ENCODE measurements around the gene COASY.
A peak's percentile ranks its signal among the peaks of the same experiment; 100 is the strongest.

Gene COASY

GRCh38 chr17:42561897-42562387 is at the start of gene COASY:
TSS of gene COASY (plus strand) at chr17:42562148. CDS start at chr17:42562623, 475 bp downstream.
- peak; percentile 97 for DNase-seq

DNA sequence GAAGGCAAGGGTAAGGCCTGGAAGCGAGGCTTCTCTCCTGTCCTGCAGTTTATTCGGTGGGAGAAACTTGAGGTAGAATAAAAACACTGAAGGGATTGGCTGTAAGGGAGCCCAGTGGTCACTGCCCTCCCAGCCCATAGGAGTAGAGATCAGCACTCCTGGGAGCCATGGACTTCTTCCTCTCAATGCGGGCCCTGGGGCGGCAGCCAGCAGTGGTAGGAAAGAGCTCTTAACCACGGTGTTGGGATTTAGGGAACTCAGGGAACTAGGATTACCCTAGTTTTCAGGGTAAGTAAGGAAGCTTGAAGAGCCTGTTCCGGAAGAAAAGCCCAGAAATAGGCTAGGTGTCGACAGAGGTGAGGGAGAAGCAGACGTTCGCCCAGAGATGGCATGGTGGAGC is 49.7 kb upstream of the COASY start:
- DNase-seq, result no peak

DNA sequence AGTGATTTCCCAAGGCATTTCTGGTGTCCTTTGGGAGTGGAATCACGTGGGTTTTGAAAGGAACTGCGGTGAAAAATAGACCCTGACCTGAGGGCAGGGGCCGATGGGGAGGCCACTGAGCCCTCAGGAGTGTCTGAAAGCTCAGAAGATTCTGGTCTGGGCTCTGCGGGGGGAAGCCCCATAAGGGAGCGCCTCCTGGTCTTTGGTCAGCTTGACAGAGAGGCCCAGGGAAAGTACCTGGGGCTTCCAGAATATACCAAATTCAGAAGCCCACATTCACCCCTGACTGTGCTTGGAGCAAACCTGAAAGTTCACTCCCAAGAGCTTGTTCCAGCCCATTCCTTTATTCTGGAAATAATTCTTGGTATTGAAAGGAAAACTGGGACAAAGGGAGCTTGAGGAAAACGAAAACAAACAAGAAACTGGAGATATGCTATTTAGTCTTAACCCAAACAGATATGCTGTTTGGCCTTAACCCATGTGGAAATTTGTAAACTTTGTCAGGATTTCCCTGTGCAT is 49.2 kb upstream of the COASY start:
- no peak for DNase-seq

- DNase-seq, result no peak
Observed at GRCh38 chr17:42513686-42514085, 48.3 kb upstream of the COASY start.

GRCh38 chr17:42514279-42514678 is 47.7 kb upstream of the COASY start:
- DNase-seq, result no peak

DNA sequence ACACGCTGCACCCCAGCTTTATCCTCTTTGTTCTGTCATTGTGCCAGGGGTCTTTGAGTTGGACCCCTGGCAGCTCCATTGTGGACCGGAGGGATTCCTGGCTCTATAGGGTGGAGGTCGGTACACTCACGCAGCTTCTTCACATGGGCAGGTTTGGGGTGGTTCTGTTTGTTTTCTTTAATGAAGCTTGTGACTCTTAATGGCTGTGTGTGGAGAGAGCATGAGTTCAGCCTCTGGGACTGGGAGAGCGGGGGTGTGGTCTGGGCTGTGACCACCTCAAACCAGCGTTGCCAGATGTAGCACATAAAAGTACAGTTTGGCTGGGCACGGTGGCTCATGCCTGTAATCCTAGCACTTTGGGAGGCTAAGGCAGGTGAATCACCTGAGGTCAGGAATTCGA is 47.1 kb upstream of the COASY start:
- no peak for DNase-seq

GRCh38 chr17:42517516-42517915 is 44.4 kb upstream of the COASY start:
- peak; percentile 52 for DNase-seq

GRCh38 chr17:42518046-42518754 is 43.7 kb upstream of the COASY start:
- no peak for DNase-seq

DNA sequence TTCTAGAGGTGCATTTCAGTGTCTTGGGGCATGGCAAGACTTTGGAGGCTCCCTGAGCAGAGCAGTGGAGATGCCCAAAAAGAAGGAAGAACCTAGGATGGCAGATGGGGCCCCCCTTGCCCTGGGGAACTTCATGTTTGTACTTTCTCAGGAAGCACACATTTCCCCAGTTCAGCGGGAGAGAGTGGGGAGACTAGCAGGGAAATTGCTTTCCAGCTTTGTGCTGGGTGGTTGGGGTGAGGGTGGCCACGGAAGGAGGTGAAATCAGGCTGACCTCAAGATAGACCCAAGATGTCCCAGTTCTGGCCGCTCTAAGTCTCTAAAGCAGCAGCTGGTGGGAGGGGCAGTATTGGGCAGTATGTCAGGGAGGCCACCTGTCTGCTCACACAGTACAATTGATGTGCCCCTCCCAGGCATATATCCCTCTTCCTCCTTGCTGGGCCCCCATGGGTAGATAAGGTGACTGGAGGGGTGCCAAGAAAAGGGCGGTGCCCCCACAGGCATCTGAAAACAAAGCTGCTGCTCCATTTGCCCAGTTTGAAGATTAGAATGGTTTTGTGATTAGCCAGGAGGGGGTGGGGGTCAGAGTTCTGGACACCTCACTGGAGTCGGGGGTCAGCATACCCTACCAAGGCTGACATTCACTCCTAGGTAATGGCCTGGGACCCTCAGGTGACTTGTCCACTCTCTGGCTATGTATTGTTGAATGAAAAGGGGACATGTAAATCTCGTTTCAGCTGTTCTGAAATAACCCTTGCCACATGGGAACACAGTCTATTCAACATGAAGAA is 43.0 kb upstream of the COASY start:
- peak; percentile 23 for DNase-seq

DNA sequence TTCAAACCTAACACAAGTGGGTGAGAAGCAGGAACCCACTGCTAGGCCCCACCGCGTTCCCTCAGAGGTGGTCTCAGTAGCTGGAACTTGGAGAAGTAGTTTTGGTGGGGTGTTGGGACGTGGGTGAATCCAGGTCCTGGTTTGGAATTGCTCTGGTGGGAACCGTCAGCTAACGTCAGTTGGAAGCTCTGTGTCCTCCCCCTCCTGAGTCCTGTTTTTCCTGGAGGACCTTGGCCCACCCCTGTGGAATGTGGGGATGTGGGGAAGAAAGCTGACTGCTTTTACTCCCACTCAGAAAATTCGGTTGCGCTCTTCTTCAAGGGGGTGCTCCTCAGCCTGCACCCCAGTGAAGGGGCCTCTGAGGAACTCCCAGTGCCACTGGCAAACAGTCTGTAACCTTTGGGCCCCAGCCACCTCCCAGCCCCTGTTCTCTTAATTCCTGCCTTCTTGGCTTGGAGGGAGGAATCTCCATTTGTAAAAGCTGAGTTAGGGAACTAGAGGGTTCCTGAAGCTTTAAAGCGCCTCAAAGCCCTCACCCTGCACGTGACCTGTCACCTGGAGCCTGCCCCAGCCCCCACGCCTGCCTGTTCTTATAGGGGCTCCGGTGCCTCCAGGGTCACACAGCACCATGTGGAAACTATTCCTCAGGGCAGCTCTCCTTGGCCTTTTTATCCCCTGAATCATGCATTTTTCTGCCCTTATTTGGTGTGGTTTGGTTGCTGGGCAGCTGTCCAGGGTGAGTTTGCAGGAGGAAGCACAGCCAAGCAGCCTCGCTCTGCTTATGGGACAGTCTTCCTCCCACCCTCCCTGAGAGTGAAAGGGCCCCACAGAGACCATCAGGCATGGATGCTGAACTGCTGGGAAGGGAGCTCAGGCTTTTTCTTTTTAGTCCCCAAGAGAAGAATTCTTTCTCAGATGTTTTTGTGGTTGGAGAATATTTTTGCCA is 42.1 kb upstream of the COASY start:
- no peak for DNase-seq

- no peak for DNase-seq
Observed at GRCh38 chr17:42520540-42520951, 41.4 kb upstream of the COASY start.

DNA sequence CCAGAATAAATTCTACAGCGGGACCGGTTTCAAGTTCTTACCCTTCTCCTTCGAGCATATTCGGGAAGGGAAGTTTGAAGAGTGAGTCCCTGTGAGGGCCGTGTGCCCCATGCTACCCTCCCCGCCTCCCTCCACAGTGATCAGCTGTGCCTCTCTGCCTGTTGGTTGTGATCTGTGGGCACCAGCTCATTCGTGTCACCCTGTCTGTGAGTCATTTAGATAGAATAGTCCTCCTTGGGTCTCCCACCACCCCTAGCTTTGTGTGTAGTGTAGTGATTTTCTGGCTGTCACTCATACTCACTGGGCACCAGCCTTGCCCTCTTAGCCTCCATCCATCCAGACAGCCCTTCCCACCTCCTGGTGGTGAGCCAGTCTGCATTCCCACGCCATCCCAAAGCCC is 40.9 kb upstream of the COASY start:
- no peak for DNase-seq

DNA sequence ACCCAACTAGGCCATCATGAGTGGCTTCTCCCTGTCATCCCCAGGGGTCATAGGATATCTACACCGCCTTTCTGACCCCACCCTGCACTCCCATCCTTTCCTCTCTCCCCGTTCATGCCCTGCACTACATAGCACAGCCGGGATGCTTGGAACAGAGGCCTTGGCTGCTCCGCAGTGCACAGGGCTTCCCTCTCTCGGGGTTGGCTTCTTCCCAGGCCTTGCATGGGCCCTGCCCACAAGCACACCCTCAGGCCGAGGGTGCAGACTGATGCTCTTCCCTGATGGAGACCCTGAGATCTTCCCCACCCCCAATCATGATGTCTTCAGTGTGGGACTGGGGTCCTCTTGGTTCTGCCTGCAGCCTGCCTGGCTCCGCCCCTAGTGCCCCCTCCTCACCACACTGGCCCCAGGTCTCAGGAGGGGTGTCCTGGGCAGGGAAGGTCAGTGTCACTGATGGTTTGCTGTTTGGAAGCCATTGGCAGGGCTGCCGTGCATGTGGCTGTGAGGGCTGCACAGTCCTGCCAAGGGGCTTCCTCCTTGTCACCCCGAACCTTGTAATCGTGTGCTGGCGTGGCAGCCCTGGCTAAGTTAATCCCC is 40.2 kb upstream of the COASY start:
- DNase-seq, result no peak

- no peak for DNase-seq
Observed at GRCh38 chr17:42522263-42522790, 39.6 kb upstream of the COASY start.

DNA sequence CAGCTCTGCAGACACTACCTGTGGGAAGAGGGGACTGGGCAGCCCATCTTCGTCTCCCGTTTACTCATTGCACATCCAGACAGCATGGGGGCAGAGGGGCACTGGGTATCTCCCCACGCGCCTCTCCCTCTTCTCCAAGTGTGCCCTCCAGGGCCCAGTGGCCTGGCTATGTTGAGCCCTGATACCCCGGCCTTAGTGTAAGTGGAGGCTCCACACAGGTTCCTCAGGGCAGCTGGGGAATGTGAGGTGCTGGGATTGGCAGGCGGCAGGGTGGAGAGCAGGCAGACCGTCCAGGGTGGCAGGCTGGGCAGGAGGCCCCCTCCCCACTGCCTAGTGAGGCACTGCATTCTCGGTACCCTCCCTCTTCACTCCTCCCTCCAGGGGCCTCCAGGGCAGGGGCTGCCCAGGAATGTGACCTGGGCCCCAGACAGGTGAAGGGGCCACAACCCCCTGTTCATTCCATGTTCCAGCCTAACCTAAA is 39.1 kb upstream of the COASY start:
- DNase-seq, result no peak

- DNase-seq, result no peak
Observed at GRCh38 chr17:42525221-42525620, 36.7 kb upstream of the COASY start.

- no peak for DNase-seq
Observed at GRCh38 chr17:42526031-42526444, 35.9 kb upstream of the COASY start.

- no peak for DNase-seq
Observed at GRCh38 chr17:42527932-42528331, 34.0 kb upstream of the COASY start.

GRCh38 chr17:42529061-42529460 is 32.9 kb upstream of the COASY start:
- no peak for DNase-seq

- DNase-seq, result no peak
Observed at GRCh38 chr17:42530952-42531454, 30.9 kb upstream of the COASY start.

DNA sequence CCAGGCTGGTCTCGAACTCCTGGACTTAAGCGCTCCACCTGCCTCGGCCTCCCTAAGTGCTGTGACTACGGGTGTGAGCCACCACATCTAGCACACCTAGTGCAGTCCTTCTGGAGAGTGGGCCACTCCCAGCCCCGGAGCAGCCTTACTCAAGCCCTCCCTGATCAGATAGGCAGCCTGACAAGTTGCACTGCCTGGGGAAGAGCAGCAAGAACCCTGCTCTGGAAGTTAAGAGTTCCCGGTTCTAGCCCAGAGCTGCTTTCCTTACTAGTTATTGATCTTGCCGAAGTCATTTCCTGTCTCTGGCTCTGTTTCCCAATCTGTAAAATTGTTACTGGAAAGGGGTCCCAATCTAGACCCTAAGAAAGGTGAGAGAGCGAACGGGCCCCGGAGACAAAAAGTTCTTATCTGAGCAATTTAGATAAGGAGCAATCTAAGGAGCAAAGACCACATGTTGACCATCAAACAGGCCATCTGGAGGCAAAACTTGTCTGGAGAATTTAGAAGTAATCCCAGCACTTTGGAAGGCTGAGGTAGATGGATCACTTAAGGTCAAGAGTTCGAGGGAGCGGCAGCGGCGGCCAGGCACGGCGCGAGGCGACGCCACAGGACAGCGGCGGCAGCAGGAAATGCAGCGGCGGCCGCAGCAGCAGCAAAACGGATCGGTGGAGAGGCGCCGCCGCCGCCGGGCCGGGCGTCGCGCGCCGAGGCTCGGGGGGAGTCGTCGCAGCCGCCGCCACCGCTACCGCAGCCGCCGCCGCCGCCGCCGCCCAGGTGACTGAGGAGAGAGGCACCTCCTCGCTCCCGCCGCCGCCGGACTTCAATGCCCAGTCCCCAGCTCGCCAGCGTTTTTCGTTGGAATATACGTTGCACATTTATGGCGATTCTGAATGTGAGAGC is 30.2 kb upstream of the COASY start:
- DNase-seq, result peak; percentile 22

Measured in NCI-H2171 (cell line).